ENCODE data around the gene UPK1A.

DNA sequence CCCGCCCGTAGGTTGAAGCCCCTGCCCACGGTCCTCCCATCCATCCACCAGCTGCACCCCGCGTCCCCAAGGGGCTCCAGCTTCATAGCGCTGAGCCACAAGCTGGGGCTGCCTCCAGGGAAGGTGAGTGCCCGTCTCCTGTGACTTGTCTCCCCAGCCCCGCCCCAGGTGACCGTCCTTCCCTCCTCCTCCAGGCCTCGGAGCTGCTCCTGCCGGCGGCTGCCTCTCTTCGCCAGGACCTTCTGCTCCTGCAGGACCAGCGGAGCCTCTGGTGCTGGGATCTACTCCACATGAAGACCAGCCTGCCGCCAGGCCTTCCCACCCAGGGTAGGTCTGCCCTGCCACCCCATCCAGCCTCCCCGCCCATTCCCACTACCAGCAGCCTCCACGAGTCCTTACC, 46.3 kb upstream of the UPK1A start:
- TF ChIP-seq EZH2 (IDR thresholded peaks at IDR 0.05; ENCODE audit: low read depth, low read length, severe bottlenecking) (no peak), JUND (IDR thresholded peaks at IDR 0.05; ENCODE audit: low read length) (no peak), CTCF (IDR thresholded peaks at IDR 0.05; ENCODE audit: control extremely low read depth in 1 of 3, insufficient read depth in 1 of 3, low read depth in 1 of 3, low read length in 3 of 3) (no peak), SRF (IDR thresholded peaks at IDR 0.05; ENCODE audit: low read depth, low read length) (no peak), EP300 (IDR thresholded peaks at IDR 0.05; ENCODE audit: borderline replicate concordance in 1 of 2, low read depth in 2 of 2, low read length in 2 of 2) (no peak), BRCA1 (IDR thresholded peaks at IDR 0.05; ENCODE audit: low read depth, low read length) (no peak), RXRA (IDR thresholded peaks at IDR 0.05; ENCODE audit: insufficient read depth, low read depth, low read length) (no peak)
- TF ChIP-seq, protein P1, sequence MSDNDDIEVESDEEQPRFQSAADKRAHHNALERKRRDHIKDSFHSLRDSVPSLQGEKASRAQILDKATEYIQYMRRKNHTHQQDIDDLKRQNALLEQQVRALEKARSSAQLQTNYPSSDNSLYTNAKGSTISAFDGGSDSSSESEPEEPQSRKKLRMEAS (IDR thresholded peaks at IDR 0.05): no peak

All from H1 (cell line).